HEK293 (cell line): Measurements from ENCODE around the gene ASAP2.

Experiments
- CTCF ChIA-PET: fragments of 350-600 bp; formaldehyde crosslinking; extraction: SDS; loops from one replicate; lab custom pipeline; 2021; ENCODE audit warnings: antibody characterized with exemption; lab: Yijun Ruan, JAX
- POLR2A ChIA-PET: fragments of 300-600 bp; formaldehyde crosslinking; extraction: SDS; loops from one replicate; lab custom pipeline; 2020; ENCODE audit warnings: antibody characterized with exemption, inconsistent platforms; lab: Yijun Ruan, JAX
- H3K27ac ChIP-seq: fragments of 200-500 bp; sonication (Bioruptor generic); 2 replicates; pipeline ENCODE4 v1.5.1; 2014; ENCODE audit warnings: low read depth, low read length, control low read depth, inconsistent platforms; ENCODE audit errors: extremely low read depth
- H3K36me3 ChIP-seq, 2 experiments: fragments of 200-500 bp in 1 of 2; sonication (Bioruptor generic) in 1 of 2; 1 replicate in 1 of 2; 2 replicates in 1 of 2; pipeline ENCODE4 v1.5.1; 2014 to 2017; ENCODE audit warnings: inconsistent platforms in 2 of 2, low read length in 2 of 2; ENCODE audit not compliant: control insufficient read depth in 2 of 2, insufficient read depth in 1 of 2
- H3K4me1 ChIP-seq: fragments of 200-500 bp; sonication (Bioruptor generic); 2 replicates; pipeline ENCODE4 v1.5.1; 2014; ENCODE audit warnings: mild to moderate bottlenecking, low read length, inconsistent platforms; ENCODE audit not compliant: control insufficient read depth, insufficient read depth
- H3K4me3 ChIP-seq: 2 replicates; pipeline ENCODE4 v1.5.1; 2011; ENCODE audit warnings: low read depth, mild to moderate bottlenecking, control low read depth, low read length, moderate library complexity
- H3K9me3 ChIP-seq: fragments of 200-500 bp; sonication (Bioruptor generic); 2 replicates; pipeline ENCODE4 v1.5.1; 2014; ENCODE audit warnings: low read depth, low read length, inconsistent platforms; ENCODE audit not compliant: control insufficient read depth, insufficient read depth
- KLF1 ChIP-seq: fragments of 450-650 bp; formaldehyde crosslinking; IDR thresholded peaks from 2 replicates; pipeline ENCODE4 v1.5.1; 2016; ENCODE audit warnings: missing biosample characterization, missing genetic modification characterization
- MZF1 ChIP-seq: fragments of 450-650 bp; formaldehyde crosslinking; IDR thresholded peaks from 2 replicates; pipeline ENCODE4 v1.5.1; 2017; ENCODE audit warnings: missing biosample characterization, missing genetic modification characterization, borderline replicate concordance
- PRDM6 ChIP-seq: fragments of 450-650 bp; formaldehyde crosslinking; IDR thresholded peaks from 2 replicates; pipeline ENCODE4 v1.5.1; 2017; ENCODE audit warnings: missing biosample characterization, missing genetic modification characterization
- RBAK ChIP-seq: fragments of 450-650 bp; formaldehyde crosslinking; IDR thresholded peaks from 2 replicates; pipeline ENCODE4 v1.5.1; 2016; ENCODE audit warnings: missing biosample characterization, missing genetic modification characterization
- TCF7L2 ChIP-seq: IDR thresholded peaks from 2 replicates; pipeline ENCODE4 v1.6.1; 2011; ENCODE audit warnings: low read depth, mild to moderate bottlenecking, inconsistent platforms, low read length, moderate library complexity, borderline replicate concordance
- YY2 ChIP-seq: fragments of 450-650 bp; formaldehyde crosslinking; IDR thresholded peaks from 2 replicates; pipeline ENCODE4 v1.5.1; 2016; ENCODE audit warnings: missing biosample characterization, missing genetic modification characterization
- ZNF121 ChIP-seq: fragments of 450-650 bp; formaldehyde crosslinking; IDR thresholded peaks from 2 replicates; pipeline ENCODE4 v1.5.1; 2016; ENCODE audit warnings: missing biosample characterization, missing genetic modification characterization
- ZNF146 ChIP-seq: fragments of 450-650 bp; formaldehyde crosslinking; IDR thresholded peaks from 2 replicates; pipeline ENCODE4 v1.5.1; 2016; ENCODE audit warnings: missing biosample characterization, missing genetic modification characterization
- ZNF26 ChIP-seq: fragments of 450-650 bp; formaldehyde crosslinking; IDR thresholded peaks from 2 replicates; pipeline ENCODE4 v1.5.1; 2016; ENCODE audit warnings: missing biosample characterization, missing genetic modification characterization
- ZNF266 ChIP-seq: fragments of 450-650 bp; formaldehyde crosslinking; IDR thresholded peaks from 2 replicates; pipeline ENCODE4 v1.5.1; 2016; ENCODE audit warnings: missing biosample characterization, missing genetic modification characterization, low read depth
- ZNF292 ChIP-seq: fragments of 450-650 bp; formaldehyde crosslinking; IDR thresholded peaks from 2 replicates; pipeline ENCODE4 v1.5.1; 2016; ENCODE audit warnings: low read depth, missing biosample characterization, missing genetic modification characterization, borderline replicate concordance
- ZNF350 ChIP-seq: fragments of 450-650 bp; formaldehyde crosslinking; IDR thresholded peaks from 2 replicates; pipeline ENCODE4 v1.5.0; 2017; ENCODE audit warnings: missing biosample characterization, mild to moderate bottlenecking, missing genetic modification characterization
- ZNF488 ChIP-seq: fragments of 450-650 bp; formaldehyde crosslinking; IDR thresholded peaks from 2 replicates; pipeline ENCODE4 v1.5.1; 2016; ENCODE audit warnings: missing biosample characterization, missing genetic modification characterization
- ZNF629 ChIP-seq: fragments of 450-650 bp; formaldehyde crosslinking; IDR thresholded peaks from 2 replicates; pipeline ENCODE4 v1.5.1; 2017; ENCODE audit warnings: missing biosample characterization, missing genetic modification characterization
- ZNF639 ChIP-seq: fragments of 450-650 bp; formaldehyde crosslinking; IDR thresholded peaks from 2 replicates; pipeline ENCODE4 v1.5.1; 2016; ENCODE audit warnings: missing biosample characterization, missing genetic modification characterization
- ZNF747 ChIP-seq: fragments of 450-650 bp; formaldehyde crosslinking; IDR thresholded peaks from 2 replicates; pipeline ENCODE4 v1.5.1; 2016; ENCODE audit warnings: missing biosample characterization, missing genetic modification characterization
- ZNF76 ChIP-seq: fragments of 450-650 bp; formaldehyde crosslinking; IDR thresholded peaks from 2 replicates; pipeline ENCODE4; 2016; ENCODE audit warnings: low read depth, missing biosample characterization, missing genetic modification characterization, borderline replicate concordance

Gene ASAP2

GRCh38 chr2:9280224-9280623, 73.6 kb downstream of the ASAP2 start:
- Histone ChIP-seq H3K9me3 (no peaks in the 10 kb centered on the region), H3K4me1 (peaks cover 3% of the 10 kb centered on the region), H3K4me3 (no peak overlapping the region), H3K27ac (no peak overlapping the region), H3K36me3 (no peaks in the 10 kb centered on the region)
- TF ChIP-seq PRDM6 (tag by site-specific recombination), result no peak
- ChIA-PET POLR2A (no interaction called here), CTCF (no interaction called here)

GRCh38 chr2:9281145-9281544, 74.5 kb downstream of the ASAP2 start:
- Histone ChIP-seq H3K4me3 (no peak overlapping the region), H3K36me3 (no peaks in the 10 kb centered on the region), H3K27ac (no peak overlapping the region), H3K4me1 (peaks cover 7% of the 10 kb centered on the region), H3K9me3 (no peaks in the 10 kb centered on the region)
- ChIA-PET CTCF (no interaction called here), POLR2A (no interaction called here)
- no peak for TF ChIP-seq YY2 (tag by site-specific recombination)
- no peak for TF ChIP-seq ZNF76 (tag by site-specific recombination)
- TF ChIP-seq RBAK (tag by site-specific recombination), result no peak
- TF ChIP-seq ZNF747 (tag by site-specific recombination), result no peak
- no peak for TF ChIP-seq ZNF266 (tag by site-specific recombination)
- no peak for TF ChIP-seq ZNF292 (tag by site-specific recombination)
- no peak for TF ChIP-seq ZNF121 (tag by site-specific recombination)

GRCh38 chr2:9282128-9283112, 75.8 kb downstream of the ASAP2 start:
- H3K9me3 ChIP-seq, result no peaks in the 10 kb centered on the region
- ChIA-PET POLR2A (no interaction called here), CTCF (interaction anchor here (0.6 to 0.7 kb wide), 2 partner anchors 141 to 1590 kb away, joined by 3 to 4 read pairs; no protein-coding TSS in a partner anchor)
- H3K27ac ChIP-seq, result no peak overlapping the region
- TF ChIP-seq ZNF639 (tag by site-specific recombination), result no peak
- TF ChIP-seq ZNF488 (tag by site-specific recombination), result no peak
- TF ChIP-seq ZNF350 (tag by site-specific recombination), result no peak
- TF ChIP-seq ZNF629, result 0 out of 2 replicates have a peak, but pooled peaks have one; percentile 12
- TF ChIP-seq ZNF26 (tag by site-specific recombination), result no peak
- TF ChIP-seq ZNF146, result no peak
- no peak for TF ChIP-seq TCF7L2
- TF ChIP-seq MZF1 (tag by site-specific recombination), result no peak
- TF ChIP-seq KLF1 (tag by site-specific recombination), result peak; percentile 81
- H3K4me3 ChIP-seq, result no peak overlapping the region
- peaks cover 7% of the 10 kb centered on the region for H3K4me1 ChIP-seq
- H3K36me3 ChIP-seq, result no peaks in the 10 kb centered on the region
